ENCODE measurements around the gene KCNF1.
"Not testable (repeated sequence)": the region's sequence is repeated elsewhere in the genome, so short reads cannot be mapped to it uniquely, and the experiment has no call there.

DNA sequence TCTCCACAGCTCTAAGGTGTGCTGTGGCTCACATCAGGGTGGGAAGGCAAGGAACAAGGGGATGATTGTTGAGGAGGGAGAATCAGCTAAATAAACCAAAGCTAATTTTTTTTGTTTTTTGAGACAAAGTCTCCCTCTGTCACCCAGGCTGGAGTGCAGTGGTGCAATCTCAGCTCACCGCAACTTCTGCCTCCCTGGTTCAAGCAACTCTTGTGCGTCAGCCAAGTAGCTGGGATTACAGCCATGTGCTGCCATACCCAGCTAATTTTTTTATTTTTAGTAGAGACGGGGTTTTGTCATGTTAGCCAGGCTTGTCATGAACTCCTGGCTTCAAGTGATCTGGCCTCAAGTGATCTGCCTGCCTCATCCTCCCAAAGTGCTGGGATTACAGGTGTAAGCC lies 46.7 kb downstream of the KCNF1 start:
- TF ChIP-seq, protein P1, sequence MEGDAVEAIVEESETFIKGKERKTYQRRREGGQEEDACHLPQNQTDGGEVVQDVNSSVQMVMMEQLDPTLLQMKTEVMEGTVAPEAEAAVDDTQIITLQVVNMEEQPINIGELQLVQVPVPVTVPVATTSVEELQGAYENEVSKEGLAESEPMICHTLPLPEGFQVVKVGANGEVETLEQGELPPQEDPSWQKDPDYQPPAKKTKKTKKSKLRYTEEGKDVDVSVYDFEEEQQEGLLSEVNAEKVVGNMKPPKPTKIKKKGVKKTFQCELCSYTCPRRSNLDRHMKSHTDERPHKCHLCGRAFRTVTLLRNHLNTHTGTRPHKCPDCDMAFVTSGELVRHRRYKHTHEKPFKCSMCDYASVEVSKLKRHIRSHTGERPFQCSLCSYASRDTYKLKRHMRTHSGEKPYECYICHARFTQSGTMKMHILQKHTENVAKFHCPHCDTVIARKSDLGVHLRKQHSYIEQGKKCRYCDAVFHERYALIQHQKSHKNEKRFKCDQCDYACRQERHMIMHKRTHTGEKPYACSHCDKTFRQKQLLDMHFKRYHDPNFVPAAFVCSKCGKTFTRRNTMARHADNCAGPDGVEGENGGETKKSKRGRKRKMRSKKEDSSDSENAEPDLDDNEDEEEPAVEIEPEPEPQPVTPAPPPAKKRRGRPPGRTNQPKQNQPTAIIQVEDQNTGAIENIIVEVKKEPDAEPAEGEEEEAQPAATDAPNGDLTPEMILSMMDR (IDR thresholded peaks at IDR 0.05; ENCODE audit: low read depth, low read length): not testable (repeated sequence)
- TF ChIP-seq POLR2A (IDR thresholded peaks at IDR 0.05; ENCODE audit: extremely low read depth, insufficient read length); MYC (IDR thresholded peaks at IDR 0.05; ENCODE audit: low read depth, low read length): not testable (repeated sequence)

All from NB4 (cell line).